Liver (tissue), 9 donors: ENCODE data around the gene CPSF4L. TPM values are rescaled to one million over a fixed set of nuclear protein-coding genes. Genes with fewer than 3 reads are reported as not detected.

Experiments used
- DNase-seq: peaks from one replicate; pipeline ENCODE4 v3.0.0-alpha.2; 2017; ENCODE audit warnings: low spot score
- H3K27ac ChIP-seq, 2 donors: one replicate each; pipeline ENCODE4 v1.7.0; 2013; ENCODE audit warnings: inconsistent platforms in 2 of 2, low read length in 2 of 2, control low read depth in 1 of 2, low read depth in 1 of 2, mild to moderate bottlenecking in 1 of 2
- H3K27me3 ChIP-seq, 4 donors: one replicate each; pipeline versions ENCODE4 v1.6.1 to v1.7.0; 2013; ENCODE audit warnings: low read length in 3 of 4, inconsistent platforms in 1 of 4, mild to moderate bottlenecking in 1 of 4, moderate library complexity in 1 of 4; ENCODE audit not compliant: control insufficient read depth in 4 of 4, insufficient read depth in 4 of 4
- H3K36me3 ChIP-seq, 4 donors: one replicate each; pipeline versions ENCODE4 v1.6.1 to v1.7.0; 2013; ENCODE audit warnings: low read length in 3 of 4, mild to moderate bottlenecking in 3 of 4, low read depth in 1 of 4, moderate library complexity in 1 of 4; ENCODE audit not compliant: control insufficient read depth in 4 of 4, insufficient read depth in 3 of 4
- H3K4me1 ChIP-seq, 4 donors: one replicate each; pipeline versions ENCODE4 v1.6.1 to v1.7.0; 2013; ENCODE audit warnings: low read length in 3 of 4, mild to moderate bottlenecking in 3 of 4, moderate library complexity in 1 of 4; ENCODE audit not compliant: control insufficient read depth in 4 of 4, insufficient read depth in 4 of 4
- H3K4me3 ChIP-seq, 3 donors: one replicate each; pipeline versions ENCODE4 v1.6.1 to v1.7.0; 2013; ENCODE audit warnings: low read length in 3 of 3, control low read depth in 1 of 3, low read depth in 1 of 3, mild to moderate bottlenecking in 1 of 3
- H3K9ac ChIP-seq, 2 donors: one replicate each; pipeline ENCODE4 v1.7.0; 2013; ENCODE audit warnings: low read length in 2 of 2, mild to moderate bottlenecking in 2 of 2, moderate library complexity in 2 of 2, control low read depth in 1 of 2, low read depth in 1 of 2
- H3K9me3 ChIP-seq, 4 donors: one replicate each; pipeline versions ENCODE4 v1.6.1 to v1.7.0; 2013; ENCODE audit warnings: low read length in 3 of 4; ENCODE audit not compliant: control insufficient read depth in 4 of 4
- CTCF ChIP-seq: fragments of 150-350 bp; IDR thresholded peaks from 2 replicates; pipeline ENCODE4 v1.5.1; 2017; ENCODE audit warnings: improper control_type of control experiment, low read depth, low read length; ENCODE audit not compliant: missing input control
- EGR1 ChIP-seq, 2 donors: IDR thresholded peaks; 2 replicates each; pipeline ENCODE4 v1.6.1; 2016 to 2018; ENCODE audit warnings: antibody characterized with exemption in 2 of 2, low read depth in 2 of 2
- FOXA1 ChIP-seq: IDR thresholded peaks from 2 replicates; pipeline ENCODE4 v1.6.1; 2016; ENCODE audit warnings: antibody characterized with exemption
- FOXA2 ChIP-seq: IDR thresholded peaks from 2 replicates; pipeline ENCODE4 v1.6.1; 2016; ENCODE audit warnings: antibody characterized with exemption
- GABPA ChIP-seq, 2 donors: IDR thresholded peaks in 1 of 2; conservative IDR thresholded peaks in 1 of 2; 2 replicates each; pipeline ENCODE4 v1.6.1; 2016; ENCODE audit warnings: antibody characterized with exemption in 2 of 2, mild to moderate bottlenecking in 1 of 2, moderate library complexity in 1 of 2
- HNF4A ChIP-seq, 2 donors: conservative IDR thresholded peaks; 2 replicates each; pipeline ENCODE4 v1.6.1; 2016; ENCODE audit warnings: antibody characterized with exemption in 2 of 2, mild to moderate bottlenecking in 2 of 2
- HNF4G ChIP-seq: IDR thresholded peaks from 2 replicates; pipeline ENCODE4 v1.6.1; 2016; ENCODE audit warnings: antibody characterized with exemption
- JUND ChIP-seq, 2 donors: IDR thresholded peaks; 2 replicates each; pipeline ENCODE4 v1.6.1; 2016; ENCODE audit warnings: antibody characterized with exemption in 2 of 2
- MAX ChIP-seq: IDR thresholded peaks from 2 replicates; pipeline ENCODE4 v1.6.1; 2016; ENCODE audit warnings: antibody characterized with exemption
- NR2F2 ChIP-seq: IDR thresholded peaks from 2 replicates; pipeline ENCODE4 v1.6.1; 2016; ENCODE audit warnings: antibody characterized with exemption
- RAD21 ChIP-seq, 2 donors: IDR thresholded peaks; 2 replicates each; pipeline ENCODE4 v1.6.1; 2016; ENCODE audit warnings: antibody characterized with exemption in 2 of 2, mild to moderate bottlenecking in 2 of 2
- REST ChIP-seq: IDR thresholded peaks from 2 replicates; pipeline ENCODE4 v1.6.1; 2016; ENCODE audit warnings: antibody characterized with exemption, mild to moderate bottlenecking
- RXRA ChIP-seq, 2 donors: IDR thresholded peaks; 2 replicates each; pipeline ENCODE4 v1.6.1; 2017 to 2018; ENCODE audit warnings: antibody characterized with exemption in 2 of 2, mild to moderate bottlenecking in 1 of 2
- SP1 ChIP-seq: IDR thresholded peaks from 2 replicates; pipeline ENCODE4 v1.6.1; 2018; ENCODE audit warnings: antibody characterized with exemption, mild to moderate bottlenecking
- TAF1 ChIP-seq: conservative IDR thresholded peaks from 2 replicates; pipeline ENCODE4 v1.6.1; 2016; ENCODE audit warnings: antibody characterized with exemption, mild to moderate bottlenecking
- YY1 ChIP-seq: IDR thresholded peaks from 2 replicates; pipeline ENCODE4 v1.6.1; 2016; ENCODE audit warnings: antibody characterized with exemption, mild to moderate bottlenecking
- ZBTB33 ChIP-seq: IDR thresholded peaks from 2 replicates; pipeline ENCODE4 v1.6.1; 2016; ENCODE audit warnings: antibody characterized with exemption
- WGBS: extraction: QIAGEN DNeasy Blood & Tissue Kit; methylation state at CpG from one replicate; pipeline ENCODE4 v1.1.7; 2013; 5-methylcytosine and 5-hydroxymethylcytosine counted together
- polyA plus RNA-seq, 2 donors: library from polyadenylated mRNA; stranded (reverse) in 1 of 2; unstranded in 1 of 2; fragments of 200-250 nt in 1 of 2; fragments of >200 nt in 1 of 2; fragmentation: Nextera tagmentation in 1 of 2; extraction: Ambion mirVana in 1 of 2; gene quantifications; one replicate each; pipeline versions ENCODE4 v1.2.1 to v1.2.3, GENCODE V29; 2013 to 2015
- total RNA-seq, 2 donors: library from RNA; depleted of rRNA; stranded (reverse); fragments of >200 nt; gene quantifications; one replicate each; pipeline ENCODE4 v1.2.3, GENCODE V29; 2014
- donor health status: healthy.
- donor health status: healthy.
- donor health status: healthy.
- donor health status: healthy.
- donor health status: healthy.

Gene CPSF4L
- total and polyA plus RNA-seq, 4 donors = not detected

GRCh38 chr17:73291260-73291801, 29.7 kb upstream of the CPSF4L start:
- Histone ChIP-seq H3K9ac (no peak overlapping the region), H3K27me3 (no peaks in the 10 kb centered on the region), H3K4me1 (peaks cover 46 to 78% (median 63%) of the 10 kb centered on the region in 4 donors), H3K9me3 (no peaks in the 10 kb centered on the region), H3K27ac (peak overlapping the region; percentile 94 to 95), H3K4me3 (no peak overlapping the region), H3K36me3 (no peaks in the 10 kb centered on the region)
- DNase-seq = no peak
- whole genome bisulfite sequencing = 68% methylated on average over 8 of the region's 8 CpGs
- TF ChIP-seq TAF1 (no peak), FOXA2 (no peak), SP1 (no peak), HNF4A (conservative IDR thresholded peaks at IDR 0.05) (no peak), REST (no peak), MAX (no peak), EGR1 (IDR thresholded peaks at IDR 0.05; ENCODE audit: low read depth in 2 of 2) (no peak), YY1 (no peak), JUND (IDR thresholded peaks at IDR 0.05) (no peak), FOXA1 (no peak), HNF4G (no peak), CTCF (no peak), RAD21 (IDR thresholded peaks at IDR 0.05) (no peak), RXRA (IDR thresholded peaks at IDR 0.05) (no peak), NR2F2 (no peak)

GRCh38 chr17:73290399-73291259, 28.9 kb upstream of the CPSF4L start:
- Histone ChIP-seq H3K9me3 (no peaks in the 10 kb centered on the region), H3K36me3 (peaks cover under 1 to 3% (median 2%) of the 10 kb centered on the region in 4 donors), H3K9ac (peak overlapping the region in 1 of 2 donors; percentile 19), H3K27ac (peak overlapping the region; percentile 94 to 95), H3K4me3 (no peak overlapping the region), H3K4me1 (peaks cover 46 to 78% (median 63%) of the 10 kb centered on the region in 4 donors), H3K27me3 (no peaks in the 10 kb centered on the region)
- DNase-seq = no peak
- WGBS = 81% methylated on average over 16 of the region's 16 CpGs
- no peak for TF ChIP-seq GABPA (IDR thresholded peaks at IDR 0.05 in 1 of 2, conservative IDR thresholded peaks at IDR 0.05 in 1 of 2)
- TF ChIP-seq FOXA2 = no peak
- TF ChIP-seq ZBTB33 = no peak
- TF ChIP-seq RAD21 (IDR thresholded peaks at IDR 0.05) = no peak
- TF ChIP-seq HNF4A (conservative IDR thresholded peaks at IDR 0.05) = no peak
- TF ChIP-seq NR2F2 = no peak
- no peak for TF ChIP-seq JUND (IDR thresholded peaks at IDR 0.05)
- TF ChIP-seq EGR1 (IDR thresholded peaks at IDR 0.05; ENCODE audit: low read depth in 2 of 2) = no peak
- TF ChIP-seq TAF1 = no peak
- TF ChIP-seq FOXA1 = no peak
- no peak for TF ChIP-seq CTCF
